K562 (cell line): Measurements from ENCODE around the gene ZNF593OS. TPM values are rescaled to one million over a fixed set of nuclear protein-coding genes. Genes with fewer than 3 reads are reported as not detected.

Source experiments
- CC2D1A ChIP-seq: fragments of 450-650 bp; IDR thresholded peaks from 2 replicates; pipeline ENCODE4 v1.6.1; 2017; ENCODE audit warnings: mild to moderate bottlenecking
- CHD1 ChIP-seq: fragments of 200-600 bp; sonication (generic); IDR thresholded peaks from one replicate; pipeline ENCODE4 v1.6.1; 2012; ENCODE audit warnings: mild to moderate bottlenecking, moderate library complexity, low read length, inconsistent platforms
- ELF4 ChIP-seq: fragments of 450-650 bp; formaldehyde crosslinking; IDR thresholded peaks from 2 replicates; pipeline ENCODE4 v1.4.0; 2022; ENCODE audit warnings: missing genetic modification characterization
- ETV1 ChIP-seq: fragments of 450-650 bp; conservative IDR thresholded peaks from 2 replicates; pipeline ENCODE4 v1.6.1; 2016; ENCODE audit warnings: missing genetic modification characterization, control low read depth, low read depth, missing compliant biosample characterization
- ILK ChIP-seq: fragments of 450-650 bp; IDR thresholded peaks from 2 replicates; pipeline ENCODE4 v1.6.1; 2016; ENCODE audit warnings: missing genetic modification characterization, low read depth, mild to moderate bottlenecking, missing compliant biosample characterization, moderate library complexity, borderline replicate concordance
- KDM1A ChIP-seq, 2 experiments: fragments of 450-650 bp; IDR thresholded peaks; 2 replicates each; pipeline ENCODE4 v1.6.1; 2016; ENCODE audit warnings: mild to moderate bottlenecking in 2 of 2
- MED1 ChIP-seq: sonication (generic); formaldehyde crosslinking; IDR thresholded peaks from 2 replicates; pipeline ENCODE4 v1.8.1; 2023; ENCODE audit warnings: missing genetic modification reagents, borderline replicate concordance
- PHB ChIP-seq: fragments of 250-450 bp; sonication (Bioruptor Pico); IDR thresholded peaks from 2 replicates; pipeline ENCODE4 v1.5.0; 2021
- PHF21A ChIP-seq: fragments of 450-650 bp; IDR thresholded peaks from 2 replicates; pipeline ENCODE4 v1.6.1; 2017; ENCODE audit warnings: low read depth, borderline replicate concordance
- PHTF2 ChIP-seq: fragments of 250-450 bp; sonication (Bioruptor Pico); IDR thresholded peaks from 2 replicates; pipeline ENCODE4 v1.5.0; 2021; ENCODE audit warnings: mild to moderate bottlenecking
- POLR2AphosphoS5 ChIP-seq: IDR thresholded peaks from 2 replicates; pipeline ENCODE4 v1.6.1; 2011; ENCODE audit warnings: mild to moderate bottlenecking, low read depth, low read length, moderate library complexity; ENCODE audit not compliant: control insufficient read depth, insufficient read depth
- RBM25 ChIP-seq: fragments of 200-400 bp; formaldehyde crosslinking; IDR thresholded peaks from 2 replicates; pipeline ENCODE4 v1.6.1; 2018; ENCODE audit warnings: low read length, low read depth, moderate library complexity; ENCODE audit not compliant: severe bottlenecking
- SAFB2 ChIP-seq: fragments of 200-400 bp; formaldehyde crosslinking; IDR thresholded peaks from 2 replicates; pipeline ENCODE4 v1.6.1; 2018; ENCODE audit warnings: borderline replicate concordance, low read length, low read depth, moderate library complexity; ENCODE audit not compliant: severe bottlenecking
- SP1 ChIP-seq: sonication (generic); formaldehyde crosslinking; IDR thresholded peaks from 2 replicates; pipeline ENCODE4 v1.8.1; 2022; ENCODE audit warnings: mild to moderate bottlenecking, missing genetic modification reagents
- SREBF2 ChIP-seq: sonication (generic); formaldehyde crosslinking; IDR thresholded peaks from 2 replicates; pipeline ENCODE4 v1.4.0; 2020; ENCODE audit warnings: mild to moderate bottlenecking, missing genetic modification reagents
- SRSF3 ChIP-seq: fragments of 200-400 bp; formaldehyde crosslinking; IDR thresholded peaks from 2 replicates; pipeline ENCODE4 v1.6.1; 2016; ENCODE audit warnings: mild to moderate bottlenecking, low read length, moderate library complexity; ENCODE audit not compliant: insufficient read depth
- TSC22D4 ChIP-seq: fragments of 450-650 bp; IDR thresholded peaks from 2 replicates; pipeline ENCODE4 v1.6.1; 2016; ENCODE audit warnings: missing genetic modification characterization, missing biosample characterization, control low read depth
- ZFX ChIP-seq: sonication (generic); formaldehyde crosslinking; IDR thresholded peaks from 2 replicates; pipeline ENCODE4 v1.8.0; 2022; ENCODE audit warnings: mild to moderate bottlenecking, missing genetic modification reagents, moderate library complexity
- ZNF12 ChIP-seq: sonication (generic); formaldehyde crosslinking; IDR thresholded peaks from 2 replicates; pipeline ENCODE4 v1.4.0; 2020; ENCODE audit warnings: mild to moderate bottlenecking, missing genetic modification reagents
- ZNF134 ChIP-seq: fragments of 250-450 bp; sonication (Bioruptor Pico); conservative IDR thresholded peaks from 2 replicates; pipeline ENCODE4 v1.4.0; 2020
- ZNF263 ChIP-seq: sonication (generic); formaldehyde crosslinking; IDR thresholded peaks from 2 replicates; pipeline ENCODE4 v1.8.0; 2022; ENCODE audit warnings: mild to moderate bottlenecking, missing genetic modification reagents, borderline replicate concordance
- ZNF586 ChIP-seq: fragments of 450-650 bp; formaldehyde crosslinking; conservative IDR thresholded peaks from 2 replicates; pipeline ENCODE4 v1.4.0; 2020; ENCODE audit warnings: mild to moderate bottlenecking, moderate library complexity
- ZNF695 ChIP-seq: fragments of 450-650 bp; formaldehyde crosslinking; IDR thresholded peaks from 2 replicates; pipeline ENCODE4 v1.4.0; 2020; ENCODE audit warnings: mild to moderate bottlenecking, moderate library complexity
- polyA plus RNA-seq, 8 experiments: library from polyadenylated mRNA; depleted of rRNA in 4 of 8; stranded (reverse) in 5 of 8; unstranded in 3 of 8; fragments of >200 nt; fragmentation: Nextera tagmentation in 2 of 8; fragmentation: Illumina TruSeq in 1 of 8; extraction: Ambion mirVana in 2 of 8; extraction: Trizol in 1 of 8; gene quantifications; 2 replicates each; pipeline versions ENCODE4 v1.2.1 to v1.2.3, GENCODE V29; 2011 to 2014; ENCODE audit warnings: inconsistent platforms in 1 of 8, missing spikeins in 1 of 8
- total RNA-seq, 7 experiments: library from RNA; depleted of rRNA in 6 of 7; stranded (reverse); fragments of >200 nt in 6 of 7; fragmentation: Illumina TruSeq in 2 of 7; extraction: Trizol in 2 of 7; gene quantifications; 2 replicates each; pipeline versions ENCODE4 v1.2.1 to v1.2.3, GENCODE V29; 2011 to 2021; ENCODE audit warnings: low replicate concordance in 1 of 7
- TF ChIP-seq, protein P1 (sequence below): IDR thresholded peaks from 2 replicates; pipeline ENCODE4 v1.6.1; 2016; ENCODE audit warnings: missing genetic modification characterization, missing compliant biosample characterization
- TF ChIP-seq, protein P2 (sequence below): fragments of 250-450 bp; sonication (Bioruptor Pico); IDR thresholded peaks from 2 replicates; pipeline ENCODE4 v1.8.0; 2021; ENCODE audit warnings: mild to moderate bottlenecking, moderate library complexity
- TF ChIP-seq, protein P3 (sequence below): fragments of 450-650 bp; formaldehyde crosslinking; IDR thresholded peaks from 2 replicates; pipeline ENCODE4 v1.4.0; 2022; ENCODE audit warnings: mild to moderate bottlenecking, moderate library complexity

ZNF593OS gene
- total and polyA plus RNA-seq, 9 of the 15 experiments (the other 6 are each of a cell fraction or from before 2014, with no cell fraction given), result 0.24 to 0.27 TPM; not detected in 7

DNA sequence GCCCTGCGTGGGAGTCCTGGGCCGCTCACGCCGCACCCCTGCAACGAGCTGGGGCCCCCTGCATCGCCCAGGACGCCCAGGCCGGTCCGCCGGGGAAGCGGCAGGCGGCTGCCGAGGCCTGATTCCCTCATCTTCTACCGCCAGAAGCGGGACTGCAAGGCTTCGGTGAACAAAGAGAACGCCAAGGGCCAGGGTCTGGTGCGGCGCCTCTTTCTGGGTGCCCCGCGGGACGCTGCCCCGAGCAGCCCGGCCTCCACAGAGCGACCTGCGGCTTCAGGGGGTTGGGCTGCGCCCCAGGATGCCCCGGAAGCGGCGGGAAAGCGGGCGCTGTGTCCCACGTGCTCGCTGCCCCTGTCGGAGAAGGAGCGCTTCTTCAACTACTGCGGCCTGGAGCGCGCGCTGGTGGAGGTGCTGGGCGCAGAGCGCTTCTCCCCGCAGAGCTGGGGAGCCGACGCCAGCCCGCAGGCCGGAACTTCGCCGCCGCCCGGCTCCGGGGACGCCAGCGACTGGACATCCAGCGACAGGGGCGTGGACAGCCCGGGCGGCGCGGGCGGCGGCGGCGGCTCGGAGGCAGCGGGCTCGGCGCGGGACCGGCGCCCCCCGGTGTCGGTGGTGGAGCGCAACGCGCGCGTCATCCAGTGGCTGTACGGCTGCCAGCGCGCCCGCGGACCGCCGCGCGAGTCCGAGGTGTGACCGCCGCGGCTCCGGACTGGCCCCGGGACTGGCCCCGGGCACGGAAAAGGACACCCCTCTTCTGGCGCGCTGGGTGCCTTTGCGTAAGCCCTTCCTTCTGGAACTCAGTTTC lies 10.0 kb downstream of the ZNF593OS start (continued):
- no peak for TF ChIP-seq SAFB2
- peak; percentile 96 for TF ChIP-seq ZFX (CRISPR knock-in tag)
- TF ChIP-seq ZNF586 (CRISPR knock-in tag), result no peak
- TF ChIP-seq, protein P1, sequence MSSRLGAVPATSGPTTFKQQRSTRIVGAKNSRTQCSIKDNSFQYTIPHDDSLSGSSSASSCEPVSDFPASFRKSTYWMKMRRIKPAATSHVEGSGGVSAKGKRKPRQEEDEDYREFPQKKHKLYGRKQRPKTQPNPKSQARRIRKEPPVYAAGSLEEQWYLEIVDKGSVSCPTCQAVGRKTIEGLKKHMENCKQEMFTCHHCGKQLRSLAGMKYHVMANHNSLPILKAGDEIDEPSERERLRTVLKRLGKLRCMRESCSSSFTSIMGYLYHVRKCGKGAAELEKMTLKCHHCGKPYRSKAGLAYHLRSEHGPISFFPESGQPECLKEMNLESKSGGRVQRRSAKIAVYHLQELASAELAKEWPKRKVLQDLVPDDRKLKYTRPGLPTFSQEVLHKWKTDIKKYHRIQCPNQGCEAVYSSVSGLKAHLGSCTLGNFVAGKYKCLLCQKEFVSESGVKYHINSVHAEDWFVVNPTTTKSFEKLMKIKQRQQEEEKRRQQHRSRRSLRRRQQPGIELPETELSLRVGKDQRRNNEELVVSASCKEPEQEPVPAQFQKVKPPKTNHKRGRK (tag), result no peak
- TF ChIP-seq ZNF134, result no peak; the same call in 1 of the 2 replicates
- TF ChIP-seq KDM1A (IDR thresholded peaks at IDR 0.05), result no peak
- TF ChIP-seq CHD1, result no peak
- no peak for TF ChIP-seq ILK (tag)
- TF ChIP-seq, protein P2, sequence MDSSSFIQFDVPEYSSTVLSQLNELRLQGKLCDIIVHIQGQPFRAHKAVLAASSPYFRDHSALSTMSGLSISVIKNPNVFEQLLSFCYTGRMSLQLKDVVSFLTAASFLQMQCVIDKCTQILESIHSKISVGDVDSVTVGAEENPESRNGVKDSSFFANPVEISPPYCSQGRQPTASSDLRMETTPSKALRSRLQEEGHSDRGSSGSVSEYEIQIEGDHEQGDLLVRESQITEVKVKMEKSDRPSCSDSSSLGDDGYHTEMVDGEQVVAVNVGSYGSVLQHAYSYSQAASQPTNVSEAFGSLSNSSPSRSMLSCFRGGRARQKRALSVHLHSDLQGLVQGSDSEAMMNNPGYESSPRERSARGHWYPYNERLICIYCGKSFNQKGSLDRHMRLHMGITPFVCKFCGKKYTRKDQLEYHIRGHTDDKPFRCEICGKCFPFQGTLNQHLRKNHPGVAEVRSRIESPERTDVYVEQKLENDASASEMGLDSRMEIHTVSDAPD (CRISPR knock-in tag), result no peak
- no peak for TF ChIP-seq CC2D1A
- TF ChIP-seq MED1 (CRISPR knock-in tag), result no peak
- no peak; the same call in 1 of the 2 replicates for TF ChIP-seq ELF4 (CRISPR knock-in tag)
- peak; percentile 82 for TF ChIP-seq ZNF263
- TF ChIP-seq SP1 (CRISPR knock-in tag), result peak; percentile 79
- TF ChIP-seq ZNF695, result 0 out of 2 replicates have a peak, but pooled peaks have one; percentile 53
- TF ChIP-seq ETV1 (tag), result peak; percentile 78
- no peak for TF ChIP-seq SRSF3
- no peak for TF ChIP-seq POLR2AphosphoS5
- no peak for TF ChIP-seq PHTF2 (CRISPR knock-in tag)
- no peak for TF ChIP-seq RBM25
- no peak for TF ChIP-seq TSC22D4 (tag)
- peak; percentile 81 for TF ChIP-seq PHB
- TF ChIP-seq SREBF2 (CRISPR knock-in tag), result no peak
- peak; percentile 74; the same call in 1 of the 2 replicates for TF ChIP-seq ZNF12 (CRISPR knock-in tag)
- TF ChIP-seq, protein P3, sequence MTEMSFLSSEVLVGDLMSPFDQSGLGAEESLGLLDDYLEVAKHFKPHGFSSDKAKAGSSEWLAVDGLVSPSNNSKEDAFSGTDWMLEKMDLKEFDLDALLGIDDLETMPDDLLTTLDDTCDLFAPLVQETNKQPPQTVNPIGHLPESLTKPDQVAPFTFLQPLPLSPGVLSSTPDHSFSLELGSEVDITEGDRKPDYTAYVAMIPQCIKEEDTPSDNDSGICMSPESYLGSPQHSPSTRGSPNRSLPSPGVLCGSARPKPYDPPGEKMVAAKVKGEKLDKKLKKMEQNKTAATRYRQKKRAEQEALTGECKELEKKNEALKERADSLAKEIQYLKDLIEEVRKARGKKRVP (CRISPR knock-in tag), result 0 out of 2 replicates have a peak, but pooled peaks have one; percentile 28
- 0 out of 2 replicates have a peak, but pooled peaks have one; percentile 34 for TF ChIP-seq PHF21A
